RWPE2 (cell line): ENCODE measurements around the gene RHOF.

Experiments
- ATAC-seq: fragments of 200-7000 bp; cut with Tn5 transposase; 3 replicates; pipeline ENCODE4 v1.9.1; 2021; ENCODE audit warnings: low read depth
- DNase-seq: peaks from one replicate; pipeline ENCODE4 v3.0.0-alpha.2; 2020; ENCODE audit warnings: low spot score
- H3K27ac ChIP-seq: fragments of 450-650 bp; 2 replicates; pipeline ENCODE4 v1.5.1; 2017; ENCODE audit warnings: mild to moderate bottlenecking; ENCODE audit not compliant: poor library complexity, severe bottlenecking
- H3K27me3 ChIP-seq: fragments of 250-450 bp; sonication (Bioruptor Pico); 2 replicates; pipeline ENCODE4 v1.5.1; 2021; ENCODE audit warnings: mild to moderate bottlenecking, moderate library complexity; ENCODE audit not compliant: insufficient read depth, poor library complexity, severe bottlenecking
- H3K36me3 ChIP-seq: fragments of 250-450 bp; sonication (Bioruptor Pico); 2 replicates; pipeline ENCODE4 v1.5.1; 2020; ENCODE audit warnings: low read depth, mild to moderate bottlenecking, moderate library complexity
- H3K4me1 ChIP-seq: fragments of 250-450 bp; sonication (Bioruptor Pico); 2 replicates; pipeline ENCODE4 v1.5.1; 2021; ENCODE audit warnings: mild to moderate bottlenecking, moderate library complexity; ENCODE audit not compliant: insufficient read depth, poor library complexity, severe bottlenecking
- H3K4me3 ChIP-seq: fragments of 250-450 bp; sonication (Bioruptor Pico); 2 replicates; pipeline ENCODE4 v1.5.1; 2021; ENCODE audit warnings: mild to moderate bottlenecking, moderate library complexity; ENCODE audit not compliant: severe bottlenecking
- H3K9me3 ChIP-seq: fragments of 250-450 bp; sonication (Bioruptor Pico); 2 replicates; pipeline ENCODE4 v1.5.1; 2021; ENCODE audit warnings: mild to moderate bottlenecking, moderate library complexity; ENCODE audit not compliant: severe bottlenecking
- CTCF ChIP-seq: fragments of 450-650 bp; IDR thresholded peaks from one replicate; pipeline ENCODE4 v1.5.1; 2017; ENCODE audit warnings: mild to moderate bottlenecking, moderate library complexity; ENCODE audit not compliant: poor library complexity, severe bottlenecking

RHOF gene

GRCh38 chr12:121797937-121798786 is 4.7 kb upstream of the RHOF start:
- Histone ChIP-seq H3K4me1 (peaks cover 36% of the 10 kb centered on the region), H3K4me3 (no peak overlapping the region), H3K36me3 (peaks cover 15% of the 10 kb centered on the region; the same call in 1 of the 2 replicates), H3K27ac (peak overlapping the region; percentile 100), H3K9me3 (no peaks in the 10 kb centered on the region), H3K27me3 (no peaks in the 10 kb centered on the region)
- peak; percentile 81 for DNase-seq
- no peak for ATAC-seq
- no peak for TF ChIP-seq CTCF

- H3K9me3 ChIP-seq: no peaks in the 10 kb centered on the region
- DNase-seq (peak; percentile 86), ATAC-seq (peak; percentile 17)
- no peaks in the 10 kb centered on the region for H3K27me3 ChIP-seq
- peaks cover 40% of the 10 kb centered on the region for H3K4me1 ChIP-seq
- peaks cover 15% of the 10 kb centered on the region; the same call in 1 of the 2 replicates for H3K36me3 ChIP-seq
- TF ChIP-seq CTCF: peak; percentile 27
- peak overlapping the region; percentile 100 for H3K27ac ChIP-seq
- peak overlapping the region; percentile 14 for H3K4me3 ChIP-seq
Observed at GRCh38 chr12:121796855-121797751, 3.6 kb upstream of the RHOF start.

- peak; percentile 70 for DNase-seq
- Histone ChIP-seq H3K4me3 (no peak overlapping the region), H3K27me3 (no peaks in the 10 kb centered on the region), H3K4me1 (peaks cover 36% of the 10 kb centered on the region), H3K27ac (peak overlapping the region; percentile 100), H3K9me3 (no peaks in the 10 kb centered on the region), H3K36me3 (peaks cover 10% of the 10 kb centered on the region; the same call in 1 of the 2 replicates)
- peak; percentile 20 for ATAC-seq
- peak; percentile 76 for TF ChIP-seq CTCF
Observed at GRCh38 chr12:121795034-121795968, 1.8 kb upstream of the RHOF start.

DNA sequence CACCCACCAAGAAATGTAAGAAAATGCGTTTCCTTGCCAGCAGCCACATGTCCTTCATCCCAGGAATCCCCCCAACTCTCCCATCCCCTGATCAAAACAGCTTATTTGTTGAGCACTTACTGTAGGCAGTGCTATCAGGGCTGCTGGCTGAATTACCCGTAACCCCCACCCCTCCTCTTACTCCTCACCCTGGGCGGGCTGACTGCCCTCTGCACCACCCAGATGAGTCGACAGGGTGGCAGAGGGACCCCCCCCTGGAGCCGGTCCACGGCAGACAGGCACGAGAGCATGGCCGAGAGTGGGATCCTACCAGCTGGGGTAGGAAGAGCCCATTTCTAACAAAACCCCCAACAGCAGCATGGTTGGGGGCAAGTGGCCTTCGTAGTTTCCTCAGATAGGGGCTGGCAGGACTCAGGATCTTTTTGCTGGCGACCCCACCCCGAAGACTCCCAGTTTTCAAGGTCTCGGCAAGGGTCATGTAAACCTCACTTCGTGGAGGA is 1.1 kb upstream of the RHOF start:
- peak; percentile 76 for TF ChIP-seq CTCF
- Histone ChIP-seq H3K4me1 (peaks cover 36% of the 10 kb centered on the region), H3K27me3 (no peaks in the 10 kb centered on the region), H3K36me3 (peaks cover 10% of the 10 kb centered on the region; the same call in 1 of the 2 replicates), H3K4me3 (no peak overlapping the region), H3K27ac (peak overlapping the region; percentile 100), H3K9me3 (no peaks in the 10 kb centered on the region)
- ATAC-seq (peak; percentile 4; the same call in 2 of the 3 replicates), DNase-seq (peak; percentile 61)
